Fibroblast of skin of right quadriceps (primary cell): ENCODE results near the gene SDSL.

Source experiments
- DNase-seq: peaks from one replicate; pipeline ENCODE4 v3.0.0-alpha.2; 2013

Gene SDSL

DNA sequence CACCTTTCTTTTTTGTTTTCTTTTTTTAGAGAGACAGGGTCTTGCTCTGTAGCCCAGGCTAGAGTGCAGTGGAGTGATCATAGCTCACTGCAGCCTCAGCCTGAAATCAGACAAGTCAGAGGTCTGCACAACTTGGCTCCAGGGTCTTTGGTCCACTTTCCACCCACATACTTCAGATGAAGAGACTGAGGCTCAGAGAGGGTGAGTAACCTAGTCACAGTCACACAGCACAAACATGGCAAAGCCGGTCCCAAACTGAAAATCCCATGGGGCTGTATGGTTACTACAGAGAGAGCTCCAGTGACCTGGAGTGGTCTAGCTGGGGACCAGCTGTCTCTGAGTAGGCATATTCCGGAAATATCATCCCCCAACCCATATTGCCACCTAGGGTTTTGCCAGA is 30.3 kb downstream of the SDSL start:
- DNase-seq, result no peak

DNA sequence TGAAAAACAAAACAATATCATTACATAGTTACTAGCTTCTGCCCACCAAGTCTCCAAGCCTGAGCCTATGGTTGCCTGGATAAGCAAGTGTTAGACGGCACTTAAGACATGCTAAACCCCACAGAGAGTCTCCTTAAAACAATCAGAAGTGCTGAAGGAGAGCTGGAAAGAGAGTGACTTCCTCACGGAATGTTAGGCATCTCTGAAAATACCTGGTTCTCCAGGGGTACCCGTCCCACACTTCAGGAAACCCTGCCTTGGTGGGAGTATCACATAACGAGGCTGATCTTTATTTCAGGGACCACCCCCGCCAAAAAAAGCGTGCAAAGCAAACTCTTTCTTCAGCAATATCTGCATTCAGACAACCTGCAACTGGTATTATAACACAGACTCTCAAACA is 31.1 kb downstream of the SDSL start:
- DNase-seq, result no peak

DNA sequence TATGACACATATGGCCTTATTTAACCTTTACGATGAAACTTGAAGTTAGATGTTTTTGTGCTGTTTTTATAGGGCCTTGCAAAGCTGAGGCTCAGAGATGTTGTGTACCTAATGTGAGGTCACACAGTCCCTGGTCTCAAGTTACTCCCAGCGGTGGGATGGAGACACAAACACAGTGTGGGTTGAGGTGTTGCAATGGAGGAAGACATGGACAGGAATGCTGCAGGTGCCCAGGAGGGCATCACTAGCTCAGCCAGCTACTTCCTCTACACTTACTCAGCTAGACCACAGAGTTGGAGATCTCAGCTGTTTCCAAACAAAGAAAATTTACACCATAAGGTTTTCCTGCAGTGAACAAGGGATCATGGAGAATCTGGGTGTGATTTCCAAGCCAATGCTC is 34.0 kb downstream of the SDSL start:
- DNase-seq, result no peak

DNA sequence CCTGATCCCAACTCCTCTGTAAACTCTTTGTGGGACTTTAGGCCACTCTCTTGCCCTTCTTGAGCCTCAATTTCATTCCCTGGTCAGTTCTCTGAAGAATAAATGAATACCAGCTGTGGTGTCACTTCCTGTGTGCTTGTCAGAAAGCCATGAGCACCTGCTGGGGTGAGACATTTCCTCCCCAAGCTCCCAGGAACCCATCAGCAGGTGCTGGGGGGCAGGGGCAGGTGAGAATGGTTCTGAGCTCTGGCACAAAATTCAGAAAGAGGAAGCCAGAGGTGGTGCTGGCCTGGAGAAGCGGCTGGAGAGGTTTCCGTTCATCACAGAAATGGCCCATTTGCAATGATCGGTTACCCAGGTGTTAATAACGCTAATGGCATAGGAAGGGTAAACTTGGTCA is 34.6 kb downstream of the SDSL start:
- no peak for DNase-seq

DNA sequence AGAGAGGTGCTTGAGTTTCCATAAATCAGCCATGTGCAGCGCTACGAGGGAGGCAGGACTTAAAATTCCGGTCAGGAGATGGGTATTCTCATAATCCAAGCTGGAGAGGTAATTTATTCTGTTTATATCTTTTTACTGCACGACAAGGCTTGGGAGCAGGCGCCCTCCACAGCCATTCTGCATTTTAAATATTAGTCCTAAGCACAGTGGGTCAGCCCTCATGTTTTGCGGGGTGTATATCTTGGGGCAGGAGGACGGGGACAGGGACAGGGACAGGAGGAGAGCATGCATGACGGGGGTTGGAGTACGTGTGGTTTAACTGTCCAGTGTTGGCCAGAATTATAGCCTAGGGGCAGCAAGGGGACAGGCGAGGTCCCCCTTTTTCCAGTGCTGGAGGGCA is 35.0 kb downstream of the SDSL start:
- no peak for DNase-seq

DNA sequence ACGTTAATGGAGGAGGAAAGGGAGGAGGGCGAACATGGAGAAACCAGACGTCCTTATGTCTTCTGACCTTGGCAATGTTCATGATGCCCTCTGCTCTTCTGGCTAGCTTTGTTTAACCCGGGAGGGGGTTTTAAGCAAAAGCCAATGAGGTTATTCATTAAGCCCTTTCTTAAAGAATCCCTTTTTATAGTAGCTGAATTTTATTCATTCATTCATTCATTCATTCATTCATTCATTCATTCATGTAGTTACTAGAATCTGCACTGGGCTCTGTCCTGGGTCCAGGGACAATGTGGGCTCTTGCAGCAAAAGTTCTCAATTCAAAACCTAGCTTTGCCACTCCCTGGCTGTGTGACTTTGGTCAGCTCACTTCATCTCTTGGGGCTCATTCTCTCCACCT is 35.5 kb downstream of the SDSL start:
- no peak for DNase-seq

DNA sequence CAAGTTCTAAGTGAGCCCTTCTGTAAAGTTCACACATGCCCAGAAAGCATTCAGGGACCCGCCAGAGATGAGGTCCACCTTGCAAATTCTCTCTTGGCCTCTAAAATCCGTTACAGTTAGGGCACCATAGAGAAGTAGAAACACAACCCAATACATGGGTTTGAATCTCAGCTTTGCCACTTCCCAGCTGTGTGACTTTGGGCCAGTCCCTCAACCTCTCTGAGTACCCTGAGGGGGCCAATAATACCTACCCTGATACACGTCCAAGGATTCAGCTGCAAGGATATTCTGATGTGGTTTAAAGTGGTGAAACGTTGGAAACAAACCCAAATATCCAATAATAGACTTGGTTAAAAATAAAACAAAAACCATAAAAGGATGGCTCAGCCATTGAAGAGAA is 37.8 kb downstream of the SDSL start:
- no peak for DNase-seq

DNA sequence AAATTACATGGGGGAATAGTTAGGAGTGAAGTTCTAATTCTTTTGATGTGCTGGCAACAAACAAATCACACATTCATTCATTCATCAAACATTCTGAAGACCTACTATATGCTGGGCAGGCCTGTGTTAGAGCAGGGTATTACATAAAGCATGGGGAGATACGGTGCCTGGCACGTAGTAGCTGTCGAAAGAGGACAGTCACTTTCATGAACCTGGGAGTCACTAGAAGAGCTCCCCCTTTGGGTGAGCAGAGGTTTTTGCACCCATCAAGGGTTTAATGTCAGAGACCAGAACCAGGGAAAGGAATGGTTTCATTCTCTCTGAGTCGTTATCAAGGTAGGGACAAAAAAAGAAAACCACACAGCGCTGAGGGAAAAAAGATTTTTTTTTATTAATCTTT is 39.5 kb downstream of the SDSL start:
- DNase-seq, result peak; percentile 4

DNA sequence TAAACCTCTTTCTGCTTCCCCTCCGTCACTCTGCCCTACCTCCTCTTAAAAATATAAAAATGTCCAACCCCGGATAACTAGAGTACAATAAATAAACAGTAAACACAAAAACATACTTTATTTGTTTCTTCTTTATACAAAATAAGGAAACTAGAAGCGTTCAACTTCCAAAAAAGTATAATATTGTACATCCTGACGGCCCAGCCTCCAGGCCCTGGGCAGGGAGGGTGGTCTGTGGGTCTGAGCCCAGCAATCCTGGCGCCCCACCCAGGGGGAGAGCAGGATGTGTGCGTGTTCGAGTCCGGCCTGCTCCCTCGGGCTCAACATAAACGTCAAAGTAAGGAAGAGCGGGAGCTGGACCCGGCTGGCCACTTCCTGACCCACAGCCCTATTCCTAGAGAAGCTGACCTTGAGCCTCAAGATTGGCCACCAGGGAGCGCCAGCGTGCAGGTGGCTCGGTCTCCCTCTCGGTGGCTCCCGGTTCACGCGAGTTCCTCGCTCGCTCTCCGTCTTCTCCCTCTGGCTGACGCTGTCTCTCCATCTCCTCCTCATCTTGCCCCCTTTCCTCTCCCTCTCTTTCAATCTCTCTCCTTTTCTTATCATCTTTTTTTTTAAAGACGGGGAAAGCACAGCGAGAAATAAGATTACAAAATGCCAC is 40.1 kb downstream of the SDSL start:
- peak; percentile 54 for DNase-seq

DNA sequence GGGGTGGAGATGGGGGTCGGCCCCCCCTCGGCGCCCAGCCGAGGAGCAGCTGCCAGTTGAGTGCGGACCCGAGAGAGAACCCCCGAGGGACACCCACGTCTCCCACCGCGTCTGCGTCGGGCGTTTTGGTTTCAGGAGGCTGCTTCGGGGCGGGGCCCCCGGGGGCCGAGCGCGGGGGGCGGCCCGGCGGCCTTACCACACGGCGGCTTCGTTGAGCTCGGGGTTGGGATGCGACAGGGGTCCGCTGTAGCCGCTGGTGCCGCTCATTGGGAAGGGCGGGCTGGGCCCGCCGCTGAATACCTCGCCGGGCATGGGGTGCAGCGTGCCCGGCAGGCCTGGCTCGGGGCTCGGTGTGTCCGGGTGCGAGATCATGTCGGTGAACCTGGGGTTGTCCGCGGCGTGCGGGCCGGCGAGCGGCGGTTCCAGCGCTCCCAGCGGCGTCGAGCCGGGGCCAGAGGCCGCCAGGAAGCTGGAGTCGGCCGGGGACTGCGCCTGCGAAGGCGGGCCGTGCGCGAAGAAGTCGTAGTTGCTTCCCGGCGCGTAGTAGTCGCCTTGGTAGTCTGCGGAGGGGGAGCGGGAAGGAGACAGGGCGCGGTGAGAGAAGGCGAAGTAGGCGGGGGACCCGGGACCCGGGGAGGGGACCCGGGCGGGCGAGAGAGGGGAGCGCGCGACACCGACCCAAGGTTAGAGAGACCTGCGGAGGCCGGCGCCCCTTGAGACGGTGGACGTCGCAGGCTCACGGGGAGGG is 41.0 kb downstream of the SDSL start:
- DNase-seq, result no peak

DNA sequence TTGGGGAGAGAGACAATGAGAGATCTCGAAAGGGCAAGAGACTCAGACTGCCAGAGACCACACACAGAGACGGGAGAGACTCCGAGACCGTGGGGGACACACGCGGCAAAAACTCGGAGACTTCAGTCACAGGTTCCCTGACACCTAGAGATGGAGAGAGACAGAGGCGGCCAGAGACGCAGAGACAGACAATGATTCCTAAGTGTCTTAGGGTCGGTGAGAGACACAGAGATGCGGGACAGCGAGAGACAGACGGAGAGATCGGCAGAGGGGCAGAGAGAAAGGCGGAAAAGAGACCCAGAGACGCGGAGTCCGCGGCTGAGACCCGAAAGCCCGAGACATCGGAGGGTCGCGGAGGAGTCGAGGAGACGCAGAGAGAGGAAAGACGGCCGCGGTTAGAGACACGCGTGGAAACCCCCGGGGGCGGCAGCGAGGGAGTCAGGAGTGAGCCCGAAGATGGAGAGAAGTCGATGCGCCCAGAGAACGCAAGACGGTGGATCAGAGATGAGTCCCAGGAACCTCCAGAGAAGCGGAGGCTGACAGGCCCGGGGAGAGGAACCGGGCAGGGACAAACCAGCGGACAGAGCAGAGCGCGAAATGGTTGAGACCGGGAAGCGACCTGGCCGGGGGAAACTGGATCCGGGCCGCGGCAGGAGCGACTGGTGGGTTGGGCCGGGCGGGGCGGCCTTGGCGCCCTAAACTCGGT is 41.7 kb downstream of the SDSL start:
- no peak for DNase-seq

DNA sequence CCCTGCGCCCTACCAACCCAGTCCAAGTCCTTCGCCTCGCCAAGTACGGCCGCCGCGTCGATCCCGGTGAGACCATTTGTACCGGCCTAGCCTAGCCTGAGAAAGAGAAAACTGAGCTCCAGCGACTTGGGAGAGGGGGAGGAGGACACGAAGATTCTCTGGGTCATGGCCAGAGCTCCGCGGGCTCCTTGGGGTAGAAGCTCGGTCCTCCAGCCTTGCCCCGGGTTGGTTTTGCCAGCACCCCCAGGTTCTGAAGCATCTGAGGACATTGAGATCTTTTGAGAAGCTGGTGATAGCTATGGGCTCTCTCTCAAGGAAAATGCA is 42.2 kb downstream of the SDSL start:
- DNase-seq, result no peak

DNA sequence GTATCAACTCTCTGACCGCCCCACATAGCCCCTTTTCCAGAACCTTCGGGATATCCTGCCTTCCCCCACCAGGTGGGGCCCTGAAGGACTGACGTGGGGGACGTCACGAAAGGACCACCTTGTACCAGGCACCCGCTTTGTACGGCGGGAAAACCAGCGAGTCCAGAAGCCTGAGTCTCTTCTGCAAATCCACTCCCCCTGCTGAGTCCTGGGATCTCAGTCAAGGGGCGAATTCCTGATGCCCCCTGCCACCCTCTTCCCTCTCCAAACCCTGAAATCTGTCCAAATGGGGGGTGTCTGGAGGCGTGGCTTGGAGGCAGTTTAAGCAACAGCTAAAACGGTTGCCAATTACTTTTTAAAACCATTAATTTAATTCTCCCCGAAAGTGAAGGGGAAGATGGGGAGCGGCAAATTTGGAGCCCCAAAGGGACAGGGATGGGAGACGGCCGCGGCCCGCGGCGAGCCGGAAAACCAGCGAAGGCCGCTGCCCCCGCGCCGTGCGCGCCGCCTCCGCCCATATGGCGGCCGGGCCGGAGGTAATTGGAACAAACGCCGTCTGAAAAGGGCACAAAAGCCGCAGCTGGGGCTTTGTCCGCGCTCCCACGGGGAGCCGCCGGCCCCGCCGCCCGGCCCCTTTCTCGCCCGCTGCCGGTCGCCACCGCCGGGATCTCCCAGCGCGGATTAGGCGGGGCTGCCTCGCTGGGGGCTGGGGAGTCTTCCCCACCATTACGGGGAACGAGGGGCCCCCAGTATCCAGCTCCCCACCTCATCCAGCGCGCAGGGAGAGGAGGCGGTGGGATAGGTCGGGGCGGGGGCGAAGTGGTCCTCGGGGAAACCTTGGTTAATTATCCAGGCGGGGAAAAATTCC is 42.9 kb downstream of the SDSL start:
- DNase-seq, result no peak

DNA sequence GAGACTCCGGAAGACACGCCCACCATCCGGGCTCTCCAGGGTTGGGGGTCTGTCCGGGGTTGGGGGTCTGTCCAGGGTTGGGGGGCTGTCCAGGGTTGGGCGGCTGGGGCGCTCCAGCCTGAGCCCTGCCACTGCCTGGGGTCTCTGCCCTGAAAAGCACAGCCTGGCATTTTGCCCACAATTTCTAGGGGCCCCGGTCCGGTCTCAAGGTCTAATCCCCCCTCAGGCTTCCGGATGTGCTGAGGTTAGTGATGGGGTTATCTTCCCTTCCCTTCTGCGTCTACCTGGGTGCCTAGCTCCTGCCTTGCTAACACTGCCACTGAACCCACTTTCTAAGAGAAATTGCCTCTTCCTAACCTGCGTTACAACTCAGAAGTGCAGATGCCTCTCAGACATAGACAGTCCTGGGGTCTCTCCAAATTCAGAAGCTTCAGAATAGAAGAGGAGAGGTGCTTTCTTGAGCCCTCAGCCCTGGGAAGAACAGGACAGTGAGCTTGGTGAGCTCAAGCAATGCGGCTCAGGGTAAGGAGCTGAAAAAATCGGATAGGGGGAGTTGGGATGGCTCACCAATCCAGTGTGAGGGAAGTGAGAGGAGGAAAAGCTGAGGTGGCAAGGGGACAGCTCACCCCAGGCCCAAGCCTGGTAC is 43.8 kb downstream of the SDSL start:
- DNase-seq, result no peak

DNA sequence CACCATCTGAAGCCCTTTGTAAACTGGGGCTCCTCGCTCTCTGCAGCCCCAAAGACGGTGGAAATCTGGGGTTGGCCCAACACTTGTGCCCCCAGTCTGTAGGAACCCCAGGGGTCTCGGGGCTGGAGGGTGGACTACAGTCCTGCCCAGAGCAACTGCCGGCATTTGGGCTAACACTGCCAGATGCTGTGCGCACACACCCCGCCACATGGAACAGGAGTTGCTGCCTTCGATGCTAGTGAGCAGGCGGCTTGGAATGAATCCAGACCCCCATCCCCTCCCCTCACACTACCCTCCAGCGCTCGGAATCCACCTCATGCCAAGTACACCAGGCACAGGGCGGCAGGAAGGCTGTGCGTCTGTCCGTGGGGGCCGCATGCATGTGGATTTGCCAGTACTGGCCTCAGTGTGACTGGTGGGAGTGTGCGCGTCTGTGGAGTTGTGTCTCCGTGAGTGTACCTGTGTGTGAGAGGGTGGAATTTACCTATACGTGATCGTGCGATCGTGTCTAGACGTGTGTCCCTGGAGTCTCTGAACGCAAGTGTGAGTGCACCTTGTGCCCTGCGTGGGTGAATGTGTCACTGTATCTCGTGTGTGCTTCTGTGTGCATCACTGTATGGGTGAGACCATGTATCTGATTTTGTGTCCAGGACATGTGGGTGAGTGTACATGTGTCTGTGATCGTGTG is 44.4 kb downstream of the SDSL start:
- no peak for DNase-seq

DNA sequence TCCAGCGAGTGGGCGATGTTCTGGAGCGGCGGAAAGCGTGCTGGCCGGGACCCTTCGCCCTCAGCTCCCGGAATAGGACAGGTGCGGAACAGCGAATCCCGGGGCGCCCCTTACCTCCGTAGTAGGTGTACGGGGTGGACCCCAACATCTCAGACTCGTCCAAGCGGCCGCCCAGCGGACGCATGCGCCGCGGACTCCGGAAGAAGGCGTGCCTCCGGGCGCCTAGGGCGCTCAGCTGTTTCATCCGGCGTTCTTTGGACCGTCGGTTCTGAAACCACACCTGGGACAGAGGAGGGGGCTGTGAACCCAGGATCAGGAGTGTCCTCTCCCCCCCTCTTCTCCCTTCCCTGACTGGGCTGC is 44.9 kb downstream of the SDSL start:
- no peak for DNase-seq

DNA sequence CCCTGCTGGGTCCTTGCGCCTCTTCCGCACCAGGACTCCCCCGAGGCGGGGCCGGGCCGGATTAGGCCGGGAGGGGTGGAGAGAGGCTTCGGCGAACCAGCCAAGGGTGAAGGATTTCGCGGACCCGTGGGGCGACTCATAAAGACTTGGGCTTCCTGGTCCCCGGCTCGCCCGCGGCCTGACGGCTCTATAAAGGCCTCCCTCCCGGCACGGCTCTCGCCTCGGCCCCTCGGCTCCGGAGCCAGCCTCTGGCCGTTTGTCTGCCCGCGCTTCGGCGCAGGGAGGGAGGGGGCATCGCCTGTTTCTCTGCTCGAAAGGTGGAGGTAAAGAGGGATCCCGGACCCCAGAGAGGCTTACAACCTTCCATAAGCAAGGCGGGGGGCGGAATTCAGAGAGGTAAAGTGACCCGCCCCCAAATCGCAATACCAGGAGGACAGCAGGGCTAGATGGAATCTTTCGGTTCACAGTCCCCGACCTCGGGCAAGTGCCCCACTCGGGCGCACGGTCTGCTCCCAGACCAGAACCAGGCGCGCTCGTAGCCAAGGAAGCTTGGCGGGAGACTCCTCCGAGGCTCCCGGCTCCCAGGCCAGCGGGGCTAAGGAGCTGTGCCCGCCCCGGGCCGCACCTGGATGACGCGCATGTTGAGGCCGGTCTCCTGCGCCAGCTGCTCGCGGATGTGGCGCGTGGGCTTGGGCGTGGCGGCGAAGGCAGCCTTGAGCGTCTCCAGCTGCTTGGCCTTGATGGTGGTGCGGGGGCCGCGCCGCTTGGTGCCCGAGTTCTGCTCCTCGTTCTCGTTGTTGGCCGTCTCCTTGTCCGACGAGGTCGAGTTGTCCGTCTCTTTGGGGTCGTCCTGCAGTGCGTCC is 45.6 kb downstream of the SDSL start:
- no peak for DNase-seq

DNA sequence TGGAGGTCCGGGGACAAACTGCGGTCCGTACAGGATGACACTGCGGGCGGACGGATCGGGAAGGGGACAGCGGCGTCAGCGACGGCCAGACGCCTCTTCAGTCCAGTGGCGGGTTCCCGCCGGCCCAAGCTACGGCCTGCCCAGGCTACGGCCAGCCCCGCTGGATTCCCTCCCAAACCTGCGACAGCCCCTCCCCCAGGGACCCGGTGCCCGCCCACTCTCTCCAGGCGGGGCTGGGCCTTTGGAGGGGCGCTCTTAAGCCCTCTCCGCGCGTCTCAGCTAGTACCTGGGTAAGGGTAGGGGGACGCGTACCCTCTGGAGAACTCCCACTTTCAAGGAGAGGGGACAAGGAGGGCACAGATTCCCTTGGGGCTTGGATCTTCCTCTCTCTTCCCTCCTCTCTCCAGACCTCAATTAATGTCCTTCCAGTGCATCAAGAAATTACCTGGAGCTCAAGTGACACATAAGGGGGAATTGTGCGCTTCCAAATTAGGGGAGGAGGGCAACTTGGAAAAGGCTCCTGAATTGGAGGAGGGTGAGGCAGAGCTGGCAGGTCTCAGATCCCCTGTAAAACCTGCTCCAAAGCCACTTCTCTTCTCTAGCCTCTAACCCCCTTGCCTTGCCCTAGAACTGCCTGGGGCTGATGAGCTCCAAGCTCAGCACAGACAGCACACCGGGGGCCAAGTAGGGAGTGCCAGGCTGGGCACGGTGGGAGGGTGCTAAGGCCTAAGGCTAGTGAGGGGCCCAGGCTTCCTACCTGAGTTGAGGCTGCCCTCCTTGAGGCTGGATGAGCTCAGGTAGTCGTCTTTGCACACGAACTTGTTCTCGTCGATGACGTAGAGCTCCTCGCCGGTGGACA is 46.4 kb downstream of the SDSL start:
- DNase-seq, result no peak

DNA sequence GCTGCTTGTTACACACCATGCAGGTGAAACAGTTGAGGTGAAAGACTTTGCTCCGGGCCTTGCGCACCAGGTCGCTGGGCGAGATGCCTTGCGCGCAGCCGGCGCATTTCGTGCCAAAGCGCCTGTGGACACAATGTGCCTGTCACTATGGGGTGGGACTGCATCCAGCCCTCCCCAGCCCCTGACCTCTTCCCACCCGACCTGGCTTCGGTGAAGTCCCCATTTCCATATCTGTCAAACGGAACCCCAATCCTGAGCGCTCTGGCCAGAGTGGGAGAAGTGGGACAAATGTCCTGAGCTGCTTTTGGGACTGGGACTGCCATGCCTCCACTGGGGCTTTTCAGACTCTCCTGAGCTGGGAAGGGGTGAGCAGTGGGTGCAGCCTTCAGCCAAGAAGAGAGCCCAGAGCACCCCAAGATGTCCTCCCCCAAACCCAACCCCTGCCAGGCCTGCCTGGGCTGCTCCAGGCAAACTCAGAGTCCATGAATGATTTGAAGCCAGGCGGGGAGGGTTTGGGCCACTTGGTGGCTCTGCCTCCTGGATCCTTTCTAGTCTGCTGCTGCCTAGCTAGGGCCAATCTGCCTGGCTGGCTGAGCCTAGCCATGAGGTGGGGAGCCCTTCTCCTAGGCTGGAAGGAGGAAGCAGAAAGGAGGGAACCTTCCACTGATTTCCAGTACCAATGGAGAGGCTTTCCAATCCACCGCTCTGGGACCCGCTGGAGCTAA is 47.2 kb downstream of the SDSL start:
- no peak for DNase-seq
